ENCODE measurements around the gene KRTAP10-1.

Gene KRTAP10-1

DNA sequence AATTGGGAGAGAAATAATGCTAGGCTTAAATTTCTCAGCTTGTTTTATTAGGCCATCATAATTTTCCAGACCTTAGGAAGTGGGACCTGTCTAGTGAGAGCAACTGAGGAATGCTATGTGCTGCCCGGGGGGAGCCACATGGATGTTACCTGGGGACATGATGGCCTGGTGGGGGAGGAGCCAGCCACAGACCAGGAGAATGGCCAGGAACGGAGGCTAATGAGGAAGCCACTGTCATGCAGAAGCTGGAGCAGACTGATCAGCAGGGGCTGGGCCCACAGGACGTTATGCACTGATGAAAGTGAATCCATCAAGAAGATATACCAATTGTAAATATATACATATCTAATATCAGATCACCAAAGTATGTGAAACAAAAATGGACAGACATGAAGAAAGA, 4.6 kb upstream of the KRTAP10-1 start:
- DNase-seq (ENCODE audit: low read depth) = no peak
- no peak for TF ChIP-seq CTCF (IDR thresholded peaks at IDR 0.05; ENCODE audit: low read length, missing control alignments)
- H3K4me3 ChIP-seq (replicated peaks; ENCODE audit: low read depth, low read length) = no peak overlapping the region

DNA sequence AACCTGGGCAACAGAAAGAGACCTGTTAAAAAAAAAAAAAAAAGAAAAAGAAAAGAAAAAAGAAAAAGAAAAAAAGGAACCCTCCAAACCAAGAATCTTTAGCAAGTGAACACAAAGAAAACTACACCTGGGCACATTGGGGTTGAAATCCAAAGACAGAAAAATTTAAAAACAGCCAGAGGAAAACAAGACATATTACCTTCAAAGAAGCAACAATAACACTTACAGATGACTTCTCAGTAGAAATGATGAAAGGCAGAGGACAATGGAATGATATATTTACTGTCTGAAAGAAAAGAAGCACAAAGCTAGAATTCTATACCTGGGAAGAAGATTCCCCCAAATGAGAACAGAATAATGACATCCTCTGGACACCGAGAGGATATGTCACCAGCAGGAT, 2.7 kb upstream of the KRTAP10-1 start:
- no peak for TF ChIP-seq CTCF (IDR thresholded peaks at IDR 0.05; ENCODE audit: low read length, missing control alignments)
- no peak for DNase-seq (ENCODE audit: low read depth)
- no peak overlapping the region for H3K4me3 ChIP-seq (replicated peaks; ENCODE audit: low read depth, low read length)

GRCh38 chr21:44540741-44541288, 820 bp upstream of the KRTAP10-1 start:
- DNase-seq (ENCODE audit: low read depth) = no peak
- no peak overlapping the region for H3K4me3 ChIP-seq (replicated peaks; ENCODE audit: low read depth, low read length)
- TF ChIP-seq CTCF (IDR thresholded peaks at IDR 0.05; ENCODE audit: low read length, missing control alignments) = no peak

DNA sequence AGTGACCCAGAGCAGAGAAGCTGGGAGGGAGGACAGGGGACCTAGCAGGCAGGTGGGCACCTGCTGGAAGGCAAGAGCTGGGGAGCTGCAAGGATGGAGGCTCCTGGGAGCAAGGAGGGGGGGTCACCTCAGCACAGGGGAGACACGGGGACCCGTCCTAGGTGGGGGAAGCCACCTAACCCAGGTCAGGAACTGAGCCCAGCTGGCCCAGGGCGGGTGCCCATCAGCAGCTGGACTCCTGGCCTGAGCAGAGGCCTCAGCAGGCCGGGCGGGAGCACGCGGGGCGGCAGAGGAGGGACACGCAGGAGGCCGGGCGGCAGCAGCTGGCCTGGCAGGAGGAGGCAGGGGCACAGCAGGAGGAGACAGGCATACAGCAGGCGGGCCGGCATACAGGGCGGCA, 949 bp downstream of the KRTAP10-1 start:
- no peak overlapping the region for H3K4me3 ChIP-seq (replicated peaks; ENCODE audit: low read depth, low read length)
- DNase-seq (ENCODE audit: low read depth) = no peak
- no peak for TF ChIP-seq CTCF (IDR thresholded peaks at IDR 0.05; ENCODE audit: low read length, missing control alignments)

DNA sequence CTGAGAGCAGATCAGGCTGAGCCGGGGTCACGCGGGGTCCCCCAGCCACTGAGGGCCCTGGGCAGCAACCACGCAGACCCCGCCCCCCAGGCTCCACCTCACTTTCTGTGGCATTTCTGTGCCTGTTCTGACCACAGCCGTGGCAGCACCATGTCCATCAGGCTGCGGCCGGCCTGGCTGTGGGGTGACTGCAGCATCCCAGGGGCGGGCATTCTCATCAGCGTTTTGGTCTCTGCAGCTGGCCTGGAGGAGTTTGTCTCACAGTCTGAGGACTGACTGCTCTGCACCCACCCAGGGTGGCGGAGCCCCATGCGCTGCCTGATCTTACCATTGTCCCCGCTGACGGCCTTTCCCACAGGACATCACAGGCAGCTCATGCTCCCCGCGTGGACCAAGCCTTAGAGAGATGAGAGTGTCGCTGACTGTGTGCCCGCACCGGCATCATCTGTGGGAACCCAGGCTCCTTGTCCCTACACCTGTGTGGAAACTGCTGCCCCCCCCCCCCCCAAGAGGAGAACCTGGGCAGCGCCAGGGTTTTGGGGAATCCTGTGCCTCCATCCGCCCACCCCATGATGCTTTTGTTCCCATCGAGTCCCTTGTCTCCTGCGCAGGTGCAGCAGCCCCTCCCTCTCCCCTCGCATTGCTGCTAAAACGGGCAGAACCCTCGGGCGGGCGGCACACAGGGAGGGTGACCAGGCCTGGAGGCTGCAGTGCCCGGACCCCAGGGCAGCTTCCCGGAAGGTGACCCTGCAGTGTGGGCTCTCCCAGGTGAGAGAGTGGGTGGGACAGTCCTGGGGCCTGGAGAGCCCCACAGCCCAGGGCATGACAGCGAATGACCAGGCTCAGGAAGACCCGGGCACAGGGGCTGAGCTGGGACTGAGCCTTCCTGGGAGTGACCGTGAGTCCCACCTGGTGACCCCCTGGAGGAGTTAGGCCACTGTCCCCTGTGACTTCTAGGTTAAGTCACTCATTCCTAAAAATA, 1.8 kb downstream of the KRTAP10-1 start:
- H3K4me3 ChIP-seq (replicated peaks; ENCODE audit: low read depth, low read length) = no peak overlapping the region
- DNase-seq (ENCODE audit: low read depth) = no peak
- TF ChIP-seq CTCF (IDR thresholded peaks at IDR 0.05; ENCODE audit: low read length, missing control alignments) = no peak

DNA sequence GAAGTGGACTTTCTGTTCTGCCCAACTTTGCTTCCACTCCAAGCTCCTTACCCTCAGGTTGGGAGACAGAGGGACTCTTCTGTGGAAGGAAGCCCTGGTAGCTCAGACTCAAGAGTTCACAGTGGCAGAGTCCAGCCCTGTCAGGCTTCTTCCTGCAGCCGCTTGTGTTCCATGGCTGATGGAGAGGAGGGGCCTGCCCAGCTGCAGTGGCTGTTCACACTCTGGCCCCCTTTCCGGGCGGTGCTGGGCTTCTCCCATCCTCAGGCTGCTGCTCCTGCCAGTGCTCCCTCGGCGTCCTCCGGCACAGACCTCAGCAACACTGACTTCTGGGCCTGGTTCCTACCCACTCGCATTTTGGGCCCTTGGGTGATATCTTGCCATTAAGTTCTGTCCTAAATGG, 4.0 kb downstream of the KRTAP10-1 start:
- H3K4me3 ChIP-seq (replicated peaks; ENCODE audit: low read depth, low read length) = no peak overlapping the region
- TF ChIP-seq CTCF (IDR thresholded peaks at IDR 0.05; ENCODE audit: low read length, missing control alignments) = no peak
- DNase-seq (ENCODE audit: low read depth) = no peak

All from fibroblast of pulmonary artery (primary cell).